ENCODE data around the gene C19orf25. TPM values are rescaled to one million over a fixed set of nuclear protein-coding genes. Genes with fewer than 3 reads are reported as not detected.

Gene C19orf25
- total and polyA plus RNA-seq, 2 of the 13 experiments (the other 11 are each of a cell fraction or from before 2014, with no cell fraction given) = 14.2 to 32.4 TPM

GRCh38 chr19:1522061-1522460, 43.0 kb upstream of the C19orf25 start:
- intact Hi-C loops (cut with micrococcal nuclease; ENCODE audit: unreplicated experiment) (no loop called here), in situ Hi-C loops (cut with HindIII; ENCODE audit: extremely low pct_ligation_motif_present, low pct_unique_long_range_greater_than_20kb) (no loop called here)
- H3K9me3 ChIP-seq (ENCODE audit: low read length) = no peaks in the 10 kb centered on the region
- WGBS (ENCODE audit: low lambda C conversion rate) = 18% methylated on average over 9 of the region's 10 CpGs
- no peak overlapping the region for H3K4me3 ChIP-seq (replicated peaks in 1 of 3; ENCODE audit: insufficient read depth in 1 of 3, low read depth in 2 of 3, low read length in 3 of 3)
- H3K9ac ChIP-seq (ENCODE audit: insufficient read depth, low read depth, low read length) = no peak overlapping the region
- ChIA-PET CTCF (ENCODE audit: low intra/inter-chr PET ratio, low total read pairs) (no interaction called here), POLR2A (interaction anchor here (0.7 kb wide), 1 partner anchor 29 kb away, joined by 3 read pairs; no protein-coding TSS in a partner anchor)
- DNase-seq (ENCODE audit: low spot score) = no peak
- peak; percentile 16; the same call in 2 of the 3 replicates for ATAC-seq
- H3K79me2 ChIP-seq (ENCODE audit: insufficient read depth, low read length) = no peaks in the 10 kb centered on the region
- TF ChIP-seq CREBL2 (CRISPR knock-in tag; IDR thresholded peaks at IDR 0.05; ENCODE audit: borderline replicate concordance) = no peak
- TF ChIP-seq SIX4 (CRISPR knock-in tag; IDR thresholded peaks at IDR 0.05) = no peak
- TF ChIP-seq ZNF160 (CRISPR knock-in tag; IDR thresholded peaks at IDR 0.05) = no peak
- no peak for TF ChIP-seq KMT2B (CRISPR knock-in tag; IDR thresholded peaks at IDR 0.05)
- TF ChIP-seq ZNF101 (CRISPR knock-in tag; IDR thresholded peaks at IDR 0.05; ENCODE audit: borderline replicate concordance, low read depth) = no peak
- H2AFZ ChIP-seq (ENCODE audit: low read length) = no peak overlapping the region
- H3K36me3 ChIP-seq (replicated peaks in 1 of 2; ENCODE audit: control insufficient read depth in 1 of 2, insufficient read depth in 2 of 2, low read length in 2 of 2) = no peaks in the 10 kb centered on the region
- H3K27me3 ChIP-seq (ENCODE audit: control insufficient read depth in 1 of 2, insufficient read depth in 2 of 2, low read length in 2 of 2) = peaks cover 26 to 62% of the 10 kb centered on the region in 2 experiments
- no peak overlapping the region for H3K27ac ChIP-seq (ENCODE audit: extremely low read length, insufficient read depth, low read length)
- H3K4me1 ChIP-seq (ENCODE audit: insufficient read depth, low read length) = peaks cover 20% of the 10 kb centered on the region
- no peaks in the 10 kb centered on the region for H4K20me1 ChIP-seq (ENCODE audit: insufficient read depth, low read length)
- FAIRE-seq = no peak
- no TSS peak for BruUV-seq (replicated peaks)
- no peak overlapping the region for H3K4me2 ChIP-seq (ENCODE audit: low read depth, low read length)

- no peak for FAIRE-seq
- DNase-seq (ENCODE audit: low spot score) = no peak
- peaks cover 20% of the 10 kb centered on the region for H3K4me1 ChIP-seq (ENCODE audit: insufficient read depth, low read length)
- H4K20me1 ChIP-seq (ENCODE audit: insufficient read depth, low read length) = no peaks in the 10 kb centered on the region
- no peaks in the 10 kb centered on the region for H3K79me2 ChIP-seq (ENCODE audit: insufficient read depth, low read length)
- H3K4me3 ChIP-seq (replicated peaks in 1 of 3; ENCODE audit: insufficient read depth in 1 of 3, low read depth in 2 of 3, low read length in 3 of 3) = no peak overlapping the region
- intact Hi-C loops (cut with micrococcal nuclease; ENCODE audit: unreplicated experiment) (no loop called here), in situ Hi-C loops (cut with HindIII; ENCODE audit: extremely low pct_ligation_motif_present, low pct_unique_long_range_greater_than_20kb) (no loop called here)
- no peak overlapping the region for H3K27ac ChIP-seq (ENCODE audit: extremely low read length, insufficient read depth, low read length)
- H3K36me3 ChIP-seq (replicated peaks in 1 of 2; ENCODE audit: control insufficient read depth in 1 of 2, insufficient read depth in 2 of 2, low read length in 2 of 2) = no peaks in the 10 kb centered on the region
- no peak overlapping the region for H3K9ac ChIP-seq (ENCODE audit: insufficient read depth, low read depth, low read length)
- CTCF ChIA-PET (ENCODE audit: low intra/inter-chr PET ratio, low total read pairs) = no interaction called here
- H3K4me2 ChIP-seq (ENCODE audit: low read depth, low read length) = no peak overlapping the region
- no TSS peak for BruUV-seq (replicated peaks)
- H2AFZ ChIP-seq (ENCODE audit: low read length) = no peak overlapping the region
- POLR2A ChIA-PET = no interaction called here
- no peaks in the 10 kb centered on the region for H3K9me3 ChIP-seq (ENCODE audit: low read length)
- peak; percentile 23 for ATAC-seq
- peaks cover 26 to 62% of the 10 kb centered on the region in 2 experiments for H3K27me3 ChIP-seq (ENCODE audit: control insufficient read depth in 1 of 2, insufficient read depth in 2 of 2, low read length in 2 of 2)
- 50% methylated on average over 9 of the region's 14 CpGs for WGBS (ENCODE audit: low lambda C conversion rate)
- TF ChIP-seq HOXA5 (CRISPR knock-in tag; IDR thresholded peaks at IDR 0.05) = no peak
- TF ChIP-seq PBX3 (CRISPR knock-in tag; IDR thresholded peaks at IDR 0.05; ENCODE audit: borderline replicate concordance) = no peak
- no peak for TF ChIP-seq BHLHE40 (IDR thresholded peaks at IDR 0.05; ENCODE audit: low read length)
- TF ChIP-seq ARHGAP35 (CRISPR knock-in tag; IDR thresholded peaks at IDR 0.05; ENCODE audit: borderline replicate concordance) = no peak
- no peak for TF ChIP-seq THAP8 (CRISPR knock-in tag; IDR thresholded peaks at IDR 0.05; ENCODE audit: borderline replicate concordance)
Measured at GRCh38 chr19:1521636-1522035, 42.6 kb upstream of the C19orf25 start.
